ENCODE results near the gene DEPP1. TPM values are rescaled to one million over a fixed set of nuclear protein-coding genes. Genes with fewer than 3 reads are reported as not detected.

Gene DEPP1
- total and polyA plus RNA-seq, 2 of the 13 experiments (the other 11 are each of a cell fraction or from before 2014, with no cell fraction given): 14.8 to 270 TPM

- no peak for FAIRE-seq
- Histone ChIP-seq H3K36me3 (replicated peaks in 1 of 2; ENCODE audit: control insufficient read depth in 1 of 2, insufficient read depth in 2 of 2, low read length in 2 of 2) (no peaks in the 10 kb centered on the region), H2AFZ (ENCODE audit: low read length) (no peak overlapping the region), H3K79me2 (ENCODE audit: insufficient read depth, low read length) (no peaks in the 10 kb centered on the region), H3K27ac (ENCODE audit: extremely low read length, insufficient read depth, low read length) (no peak overlapping the region), H3K4me2 (ENCODE audit: low read depth, low read length) (no peak overlapping the region), H3K4me1 (ENCODE audit: insufficient read depth, low read length) (peaks cover 72% of the 10 kb centered on the region), H3K27me3 (ENCODE audit: control insufficient read depth in 1 of 2, insufficient read depth in 2 of 2, low read length in 2 of 2) (no peaks in the 10 kb centered on the region), H3K9me3 (ENCODE audit: low read length) (no peaks in the 10 kb centered on the region), H4K20me1 (ENCODE audit: insufficient read depth, low read length) (no peaks in the 10 kb centered on the region), H3K9ac (ENCODE audit: insufficient read depth, low read depth, low read length) (no peak overlapping the region), H3K4me3 (replicated peaks in 1 of 3; ENCODE audit: insufficient read depth in 1 of 3, low read depth in 2 of 3, low read length in 3 of 3) (no peak overlapping the region)
- TF ChIP-seq YY1 (IDR thresholded peaks at IDR 0.05; ENCODE audit: insufficient read depth, insufficient replicate concordance, low read depth, low read length) (no peak), TRAFD1 (CRISPR knock-in tag; IDR thresholded peaks at IDR 0.05; ENCODE audit: borderline replicate concordance) (no peak), HNF4A (CRISPR knock-in tag; IDR thresholded peaks at IDR 0.05) (no peak), SNRNP70 (IDR thresholded peaks at IDR 0.05; ENCODE audit: low read depth, low read length) (no peak), KLF12 (CRISPR knock-in tag; IDR thresholded peaks at IDR 0.05; ENCODE audit: borderline replicate concordance) (no peak), ZSCAN25 (CRISPR knock-in tag; IDR thresholded peaks at IDR 0.05) (no peak), SETDB1 (CRISPR knock-in tag; IDR thresholded peaks at IDR 0.05; ENCODE audit: borderline replicate concordance) (no peak), HDAC1 (CRISPR knock-in tag; IDR thresholded peaks at IDR 0.05) (no peak), EEA1 (CRISPR knock-in tag; IDR thresholded peaks at IDR 0.05; ENCODE audit: borderline replicate concordance) (no peak), ZNF597 (CRISPR knock-in tag; IDR thresholded peaks at IDR 0.05) (no peak), ZNF572 (CRISPR knock-in tag; IDR thresholded peaks at IDR 0.05) (no peak)
- ATAC-seq: no peak
- in situ Hi-C loops (cut with HindIII; ENCODE audit: extremely low pct_ligation_motif_present, low pct_unique_long_range_greater_than_20kb) (loop anchor here (5.0 kb wide), 1 partner anchor 46 kb away; the partner anchor contains the start of gene DEPP1), intact Hi-C loops (cut with micrococcal nuclease; ENCODE audit: unreplicated experiment) (loop anchor here (5.0 kb wide), 1 partner anchor 61 kb away; no protein-coding TSS in a partner anchor)
- BruUV-seq (replicated peaks): no TSS peak
- CTCF ChIA-PET (ENCODE audit: low intra/inter-chr PET ratio, low total read pairs): interaction anchor here (3.1 kb wide), 2 partner anchors 44 to 60 kb away, joined by 16 to 64 read pairs; no protein-coding TSS in a partner anchor
- DNase-seq (ENCODE audit: low spot score): no peak
- 45% methylated on average over 3 of the region's 4 CpGs for WGBS (ENCODE audit: low lambda C conversion rate)
- POLR2A ChIA-PET: interaction anchor here (5.9 kb wide), 1 partner anchor 33 kb away, joined by 151 read pairs; the partner anchor contains the start of gene RASSF4
Observed at GRCh38 chr10:44930904-44931620, 47.5 kb downstream of the DEPP1 start.
